ENCODE data around the gene RASA3. TPM values are rescaled to one million over a fixed set of nuclear protein-coding genes. Genes with fewer than 3 reads are reported as not detected.

Gene RASA3
- total and polyA plus RNA-seq, 2 of the 4 experiments (the other 2 are of a cell fraction) = 21.0 to 31.4 TPM

DNA sequence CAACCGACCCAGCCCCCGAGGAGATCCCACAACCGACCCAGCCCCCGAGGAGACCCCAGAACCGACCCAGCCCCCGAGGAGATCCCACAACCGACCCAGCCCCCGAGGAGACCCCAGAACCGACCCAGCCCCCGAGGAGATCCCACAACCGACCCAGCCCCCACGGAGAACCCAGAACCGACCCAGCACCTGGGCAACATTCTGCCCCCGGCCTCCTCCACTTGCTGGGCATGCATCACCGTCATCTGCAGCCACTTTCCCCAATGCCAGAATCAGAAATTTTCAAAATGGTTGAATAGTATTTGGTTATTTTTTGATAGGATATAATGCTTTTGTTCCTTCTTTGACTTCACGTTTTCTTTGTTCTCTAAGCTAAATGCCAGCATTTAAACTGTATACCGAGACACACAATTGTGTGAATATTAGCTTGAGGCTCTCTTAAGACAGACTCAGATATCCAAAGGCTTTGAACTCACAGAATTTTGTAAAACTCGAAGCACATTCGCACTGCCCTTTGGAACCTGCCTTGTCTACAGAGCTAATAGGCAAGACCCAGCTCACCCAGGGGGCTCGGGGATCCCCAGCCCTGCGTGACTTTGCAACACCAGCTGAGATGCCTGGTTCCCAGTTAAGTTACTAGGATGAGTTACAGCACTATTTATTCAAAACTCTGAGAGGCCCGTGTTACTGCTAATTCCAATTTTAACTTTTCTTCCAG is 15.5 kb upstream of the RASA3 start:
- Histone ChIP-seq H3K27ac (ENCODE audit: insufficient read depth, low read length) (no peak overlapping the region), H3K18ac (ENCODE audit: low read depth, low read length) (no peak overlapping the region), H3K4me3 (ENCODE audit: insufficient read depth, low read depth, low read length) (no peak overlapping the region), H3K9me3 (ENCODE audit: control insufficient read depth, insufficient read depth, low read length) (no peaks in the 10 kb centered on the region), H2AFZ (replicated peaks; ENCODE audit: low read length, poor library complexity) (no peak overlapping the region), H4K20me1 (ENCODE audit: insufficient read depth, low read length) (no peaks in the 10 kb centered on the region; the same call in 1 of the 2 replicates), H3K4me1 (ENCODE audit: control insufficient read depth, insufficient read depth, low read length) (peaks cover 3% of the 10 kb centered on the region), H3K36me3 (ENCODE audit: control insufficient read depth, insufficient read depth, low read length) (no peaks in the 10 kb centered on the region), H3K9me1 (ENCODE audit: insufficient read depth, low read length) (0 out of 2 replicates have a peak, but pooled peaks cover 3% of the 10 kb centered on the region), H2BK15ac (ENCODE audit: low read depth, low read length) (no peak overlapping the region), H3K56ac (ENCODE audit: extremely low read depth, insufficient read depth, low read length) (no peak overlapping the region), H3K27me3 (ENCODE audit: control insufficient read depth, insufficient read depth, low read length) (peaks cover 28% of the 10 kb centered on the region; the same call in 1 of the 2 replicates), H3K4ac (ENCODE audit: low read depth, low read length) (no peak overlapping the region), H3K9ac (ENCODE audit: low read depth, low read length) (no peak overlapping the region), H3K4me2 (ENCODE audit: low read depth, low read length) (no peak overlapping the region), H4K91ac (ENCODE audit: insufficient read depth, low read depth, low read length) (no peak overlapping the region), H2BK20ac (ENCODE audit: low read depth, low read length) (no peak overlapping the region), H2AK9ac (replicated peaks; ENCODE audit: low read depth, low read length, poor library complexity) (no peak overlapping the region), H2AK5ac (ENCODE audit: low read depth, low read length) (no peak overlapping the region), H2BK120ac (ENCODE audit: low read depth, low read length) (no peak overlapping the region), H4K8ac (ENCODE audit: low read depth in 2 of 2, low read length in 2 of 2) (no peak overlapping the region), H3K79me1 (ENCODE audit: low read depth in 1 of 2, low read length in 2 of 2) (no peaks in the 10 kb centered on the region), H3K23ac (ENCODE audit: low read depth, low read length) (no peak overlapping the region), H2BK5ac (ENCODE audit: low read depth, low read length, poor library complexity, severe bottlenecking) (no peak overlapping the region), H3K14ac (replicated peaks; ENCODE audit: low read depth, low read length) (no peak overlapping the region), H4K5ac (ENCODE audit: low read depth, low read length) (no peak overlapping the region)
- dilution Hi-C loops (cut with HindIII; ENCODE audit: low sequenced_read_pairs, unreplicated experiment) = no loop called here
- WGBS, 2 experiments (ENCODE audit: extremely low coverage in 2 of 2, insufficient read length in 1 of 2) = 92% methylated on average over 5 of the region's 22 CpGs; no CpG with 5 or more reads in 1 of the 2 experiments
- CTCF ChIA-PET = no interaction called here
- POLR2A ChIA-PET (ENCODE audit: unreplicated experiment) = interaction anchor here (0.5 kb wide), 1 partner anchor 563 kb away, joined by 4 read pairs; no protein-coding TSS in a partner anchor
- intact Hi-C loops (cut with micrococcal nuclease) = no loop called here
- TF ChIP-seq SMC3 (IDR thresholded peaks at IDR 0.05; ENCODE audit: low read depth, low read length) (no peak), MAZ (IDR thresholded peaks at IDR 0.05; ENCODE audit: borderline replicate concordance, low read depth, low read length) (no peak), CEBPB (IDR thresholded peaks at IDR 0.05; ENCODE audit: low read depth, low read length) (no peak), FOS (IDR thresholded peaks at IDR 0.05; ENCODE audit: low read depth, low read length) (no peak), NFE2L2 (IDR thresholded peaks at IDR 0.05; ENCODE audit: low read depth, low read length) (no peak), CHD1 (IDR thresholded peaks at IDR 0.05; ENCODE audit: low read depth, low read length) (no peak), RFX5 (IDR thresholded peaks at IDR 0.05; ENCODE audit: low read depth, low read length) (no peak), RAD21 (IDR thresholded peaks at IDR 0.05; ENCODE audit: low read length) (no peak)
- TF ChIP-seq, protein P1, sequence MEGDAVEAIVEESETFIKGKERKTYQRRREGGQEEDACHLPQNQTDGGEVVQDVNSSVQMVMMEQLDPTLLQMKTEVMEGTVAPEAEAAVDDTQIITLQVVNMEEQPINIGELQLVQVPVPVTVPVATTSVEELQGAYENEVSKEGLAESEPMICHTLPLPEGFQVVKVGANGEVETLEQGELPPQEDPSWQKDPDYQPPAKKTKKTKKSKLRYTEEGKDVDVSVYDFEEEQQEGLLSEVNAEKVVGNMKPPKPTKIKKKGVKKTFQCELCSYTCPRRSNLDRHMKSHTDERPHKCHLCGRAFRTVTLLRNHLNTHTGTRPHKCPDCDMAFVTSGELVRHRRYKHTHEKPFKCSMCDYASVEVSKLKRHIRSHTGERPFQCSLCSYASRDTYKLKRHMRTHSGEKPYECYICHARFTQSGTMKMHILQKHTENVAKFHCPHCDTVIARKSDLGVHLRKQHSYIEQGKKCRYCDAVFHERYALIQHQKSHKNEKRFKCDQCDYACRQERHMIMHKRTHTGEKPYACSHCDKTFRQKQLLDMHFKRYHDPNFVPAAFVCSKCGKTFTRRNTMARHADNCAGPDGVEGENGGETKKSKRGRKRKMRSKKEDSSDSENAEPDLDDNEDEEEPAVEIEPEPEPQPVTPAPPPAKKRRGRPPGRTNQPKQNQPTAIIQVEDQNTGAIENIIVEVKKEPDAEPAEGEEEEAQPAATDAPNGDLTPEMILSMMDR (conservative IDR thresholded peaks at IDR 0.05; ENCODE audit: low read depth, low read length) = no peak
- TF ChIP-seq, protein P2, sequence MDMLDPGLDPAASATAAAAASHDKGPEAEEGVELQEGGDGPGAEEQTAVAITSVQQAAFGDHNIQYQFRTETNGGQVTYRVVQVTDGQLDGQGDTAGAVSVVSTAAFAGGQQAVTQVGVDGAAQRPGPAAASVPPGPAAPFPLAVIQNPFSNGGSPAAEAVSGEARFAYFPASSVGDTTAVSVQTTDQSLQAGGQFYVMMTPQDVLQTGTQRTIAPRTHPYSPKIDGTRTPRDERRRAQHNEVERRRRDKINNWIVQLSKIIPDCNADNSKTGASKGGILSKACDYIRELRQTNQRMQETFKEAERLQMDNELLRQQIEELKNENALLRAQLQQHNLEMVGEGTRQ (IDR thresholded peaks at IDR 0.05; ENCODE audit: low read depth, low read length) = no peak
- TF ChIP-seq, protein P3, sequence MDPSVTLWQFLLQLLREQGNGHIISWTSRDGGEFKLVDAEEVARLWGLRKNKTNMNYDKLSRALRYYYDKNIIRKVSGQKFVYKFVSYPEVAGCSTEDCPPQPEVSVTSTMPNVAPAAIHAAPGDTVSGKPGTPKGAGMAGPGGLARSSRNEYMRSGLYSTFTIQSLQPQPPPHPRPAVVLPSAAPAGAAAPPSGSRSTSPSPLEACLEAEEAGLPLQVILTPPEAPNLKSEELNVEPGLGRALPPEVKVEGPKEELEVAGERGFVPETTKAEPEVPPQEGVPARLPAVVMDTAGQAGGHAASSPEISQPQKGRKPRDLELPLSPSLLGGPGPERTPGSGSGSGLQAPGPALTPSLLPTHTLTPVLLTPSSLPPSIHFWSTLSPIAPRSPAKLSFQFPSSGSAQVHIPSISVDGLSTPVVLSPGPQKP (IDR thresholded peaks at IDR 0.05; ENCODE audit: borderline replicate concordance, low read depth, low read length) = no peak
- no TSS peak for BruUV-seq (replicated peaks)
- DNase-seq (no peak), ATAC-seq (ENCODE audit: low read depth) (no peak)
- in situ Hi-C loops (cut with MboI; ENCODE audit: low sequenced_read_pairs) = no loop called here

Measured in IMR-90 (cell line).